Esophagus muscularis mucosa (tissue), 4 donors: Measurements from ENCODE around the gene ZRANB1. TPM values are rescaled to one million over a fixed set of nuclear protein-coding genes. Genes with fewer than 3 reads are reported as not detected.

ENCODE experiments used
- DNase-seq: peaks from one replicate; pipeline ENCODE4 v3.0.0-alpha.2; 2017; ENCODE audit errors: extremely low spot score
- H3K27ac ChIP-seq, 4 donors: fragments of 200-600 bp; sonication (generic); replicated peaks in 1 of 4; 1 replicate in 3 of 4; 2 replicates in 1 of 4; pipeline ENCODE4 v1.5.1; 2016 to 2019; ENCODE audit warnings: mild to moderate bottlenecking in 1 of 4
- H3K27me3 ChIP-seq, 4 donors: fragments of 200-600 bp; sonication (generic); one replicate each; pipeline versions ENCODE4 v1.5.1 to v1.6.0; 2016 to 2019
- H3K36me3 ChIP-seq, 4 donors: fragments of 200-600 bp; sonication (generic); one replicate each; pipeline ENCODE4 v1.5.1; 2016 to 2019
- H3K4me1 ChIP-seq, 4 donors: fragments of 200-600 bp; sonication (generic); one replicate each; pipeline ENCODE4 v1.5.1; 2016 to 2019
- H3K4me3 ChIP-seq, 4 donors: fragments of 200-600 bp; sonication (generic); 1 replicate in 2 of 4; 2 replicates in 2 of 4; pipeline ENCODE4 v1.5.1; 2016 to 2019; ENCODE audit warnings: mild to moderate bottlenecking in 4 of 4, moderate library complexity in 1 of 4
- H3K9me3 ChIP-seq, 4 donors: fragments of 200-600 bp; sonication (generic); 1 replicate in 3 of 4; 2 replicates in 1 of 4; pipeline ENCODE4 v1.5.1; 2016 to 2019
- EP300 ChIP-seq: sonication (generic); formaldehyde crosslinking; IDR thresholded peaks from one replicate; pipeline ENCODE4 v1.6.1; 2017; ENCODE audit warnings: antibody characterized with exemption
- POLR2A ChIP-seq: fragments of 450-650 bp; IDR thresholded peaks from one replicate; pipeline ENCODE4 v1.6.1; 2017; ENCODE audit warnings: antibody characterized with exemption, moderate library complexity, mild to moderate bottlenecking, low read depth
- POLR2AphosphoS5 ChIP-seq, 2 donors: sonication (generic); formaldehyde crosslinking; IDR thresholded peaks; one replicate each; pipeline ENCODE4 v1.6.1; 2017; ENCODE audit warnings: antibody characterized with exemption in 2 of 2
- WGBS: methylation state at CpG from one replicate; pipeline ENCODE4 v1.1.5; 2018; 5-methylcytosine and 5-hydroxymethylcytosine counted together
- intact Hi-C: fragments of 100-400 bp; cut with DNase I; formaldehyde crosslinking; loops from one replicate; pipeline ENCODE4 v1.15.1; 2023
- total RNA-seq, 4 donors: library from RNA; depleted of rRNA; stranded (reverse); fragments of >200 nt; gene quantifications; one replicate each; pipeline versions ENCODE4 v1.1.0 to v1.2.1, GENCODE V29; 2016
- TF ChIP-seq, protein P1 (sequence below), 3 experiments: fragments of 200-600 bp in 2 of 3; fragments of 450-650 bp in 1 of 3; sonication (generic) in 2 of 3; IDR thresholded peaks; one replicate each; pipeline ENCODE4 v1.5.1; 2017 to 2019; ENCODE audit warnings: antibody characterized with exemption in 3 of 3, mild to moderate bottlenecking in 2 of 3, moderate library complexity in 1 of 3

Gene ZRANB1
- total RNA-seq, 4 donors from 2014 or later, result 30.7 to 42.9 (median 34.8) TPM

DNA sequence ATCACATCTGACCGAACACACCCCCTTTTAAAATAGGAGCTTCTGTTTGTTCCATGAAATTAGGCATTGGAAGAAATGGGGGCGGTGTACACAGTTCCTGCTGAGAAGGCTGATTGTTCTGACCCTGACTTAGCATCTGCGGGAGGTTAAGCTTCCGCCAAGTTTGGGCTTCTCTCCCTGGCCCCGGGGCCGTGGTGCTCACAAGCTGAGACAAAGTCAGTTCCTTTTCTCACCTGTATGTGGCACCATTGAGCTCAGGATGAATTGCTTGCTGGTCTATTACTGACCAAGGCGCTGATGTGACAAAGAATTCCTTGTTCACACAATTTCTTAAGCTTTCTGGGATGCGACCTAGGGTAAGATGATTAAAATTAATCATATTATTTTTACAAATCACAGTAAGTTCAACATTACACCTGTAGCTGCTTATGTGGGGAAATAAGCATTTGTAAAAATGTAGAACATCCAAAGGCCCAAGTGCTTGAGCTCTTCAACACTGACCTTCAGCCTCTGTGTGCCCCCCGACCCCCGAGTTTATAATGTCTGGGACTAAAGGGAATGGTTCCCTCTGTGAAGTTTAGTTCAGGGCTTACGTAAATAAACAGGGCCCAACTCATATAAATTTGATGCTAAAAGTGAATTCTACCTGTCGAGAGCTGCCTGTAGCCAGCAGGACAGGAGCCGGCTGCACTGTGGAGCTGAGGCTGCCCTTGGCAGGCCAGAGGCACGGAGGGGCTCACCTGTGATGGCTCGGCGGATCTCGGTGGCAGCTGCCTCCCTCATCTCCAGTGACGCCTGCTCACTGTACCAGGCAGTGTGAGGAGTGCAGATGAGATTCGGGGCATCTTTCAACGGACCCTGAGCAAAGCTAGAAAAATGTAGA lies 50.8 kb downstream of the ZRANB1 start:
- Histone ChIP-seq H3K27me3 (no peaks in the 10 kb centered on the region), H3K4me3 (no peak overlapping the region), H3K4me1 (peaks cover 11 to 16% (median 14%) of the 10 kb centered on the region in 4 donors), H3K36me3 (peaks cover 63 to 96% (median 88%) of the 10 kb centered on the region in 4 donors), H3K27ac (peak overlapping the region in 2 of 4 donors; percentile 35 to 37), H3K9me3 (no peaks in the 10 kb centered on the region)
- intact Hi-C loops, result loop anchor here (5.0 to 10.0 kb wide), 2 partner anchors 70 to 152 kb away; no protein-coding TSS in a partner anchor
- peak; percentile 94 for DNase-seq
- WGBS, result 54% methylated on average over 19 of the region's 20 CpGs
- TF ChIP-seq, protein P1, sequence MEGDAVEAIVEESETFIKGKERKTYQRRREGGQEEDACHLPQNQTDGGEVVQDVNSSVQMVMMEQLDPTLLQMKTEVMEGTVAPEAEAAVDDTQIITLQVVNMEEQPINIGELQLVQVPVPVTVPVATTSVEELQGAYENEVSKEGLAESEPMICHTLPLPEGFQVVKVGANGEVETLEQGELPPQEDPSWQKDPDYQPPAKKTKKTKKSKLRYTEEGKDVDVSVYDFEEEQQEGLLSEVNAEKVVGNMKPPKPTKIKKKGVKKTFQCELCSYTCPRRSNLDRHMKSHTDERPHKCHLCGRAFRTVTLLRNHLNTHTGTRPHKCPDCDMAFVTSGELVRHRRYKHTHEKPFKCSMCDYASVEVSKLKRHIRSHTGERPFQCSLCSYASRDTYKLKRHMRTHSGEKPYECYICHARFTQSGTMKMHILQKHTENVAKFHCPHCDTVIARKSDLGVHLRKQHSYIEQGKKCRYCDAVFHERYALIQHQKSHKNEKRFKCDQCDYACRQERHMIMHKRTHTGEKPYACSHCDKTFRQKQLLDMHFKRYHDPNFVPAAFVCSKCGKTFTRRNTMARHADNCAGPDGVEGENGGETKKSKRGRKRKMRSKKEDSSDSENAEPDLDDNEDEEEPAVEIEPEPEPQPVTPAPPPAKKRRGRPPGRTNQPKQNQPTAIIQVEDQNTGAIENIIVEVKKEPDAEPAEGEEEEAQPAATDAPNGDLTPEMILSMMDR (IDR thresholded peaks at IDR 0.05), result peak; percentile 80 to 85 (median 84)
- TF ChIP-seq EP300 (no peak), POLR2A (no peak), POLR2AphosphoS5 (IDR thresholded peaks at IDR 0.05) (peak; percentile 62 to 72)

DNA sequence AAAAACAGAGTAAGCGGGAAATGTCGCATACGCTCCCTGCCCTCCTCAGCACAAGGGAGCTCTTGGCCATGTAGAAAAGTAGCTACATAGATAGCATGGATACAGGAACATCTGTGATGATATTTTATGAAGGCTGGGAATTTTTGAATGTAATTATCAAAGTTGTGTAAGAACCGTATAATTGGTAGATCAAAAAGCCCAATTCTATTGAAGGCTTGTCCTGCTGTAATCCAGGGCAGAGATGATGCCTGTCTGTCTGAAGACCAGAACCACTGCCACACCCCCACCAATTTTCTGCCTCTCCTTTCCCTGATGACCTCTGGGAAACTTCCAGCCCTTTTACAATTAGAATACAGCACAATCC lies 51.4 kb downstream of the ZRANB1 start:
- DNase-seq, result no peak
- Histone ChIP-seq H3K36me3 (peaks cover 65 to 96% (median 88%) of the 10 kb centered on the region in 4 donors), H3K27me3 (no peaks in the 10 kb centered on the region), H3K27ac (peak overlapping the region in 2 of 4 donors; percentile 19 to 37), H3K4me1 (peaks cover 13 to 21% (median 15%) of the 10 kb centered on the region in 4 donors), H3K4me3 (no peak overlapping the region), H3K9me3 (no peaks in the 10 kb centered on the region)
- intact Hi-C loops, result loop anchor here (5.0 to 10.0 kb wide), 2 partner anchors 69 to 151 kb away; no protein-coding TSS in a partner anchor
- WGBS, result 85% methylated on average over 4 of the region's 4 CpGs
- no peak for TF ChIP-seq POLR2AphosphoS5 (IDR thresholded peaks at IDR 0.05)
- TF ChIP-seq, protein P1 (IDR thresholded peaks at IDR 0.05), result no peak
- no peak for TF ChIP-seq POLR2A
- no peak for TF ChIP-seq EP300

DNA sequence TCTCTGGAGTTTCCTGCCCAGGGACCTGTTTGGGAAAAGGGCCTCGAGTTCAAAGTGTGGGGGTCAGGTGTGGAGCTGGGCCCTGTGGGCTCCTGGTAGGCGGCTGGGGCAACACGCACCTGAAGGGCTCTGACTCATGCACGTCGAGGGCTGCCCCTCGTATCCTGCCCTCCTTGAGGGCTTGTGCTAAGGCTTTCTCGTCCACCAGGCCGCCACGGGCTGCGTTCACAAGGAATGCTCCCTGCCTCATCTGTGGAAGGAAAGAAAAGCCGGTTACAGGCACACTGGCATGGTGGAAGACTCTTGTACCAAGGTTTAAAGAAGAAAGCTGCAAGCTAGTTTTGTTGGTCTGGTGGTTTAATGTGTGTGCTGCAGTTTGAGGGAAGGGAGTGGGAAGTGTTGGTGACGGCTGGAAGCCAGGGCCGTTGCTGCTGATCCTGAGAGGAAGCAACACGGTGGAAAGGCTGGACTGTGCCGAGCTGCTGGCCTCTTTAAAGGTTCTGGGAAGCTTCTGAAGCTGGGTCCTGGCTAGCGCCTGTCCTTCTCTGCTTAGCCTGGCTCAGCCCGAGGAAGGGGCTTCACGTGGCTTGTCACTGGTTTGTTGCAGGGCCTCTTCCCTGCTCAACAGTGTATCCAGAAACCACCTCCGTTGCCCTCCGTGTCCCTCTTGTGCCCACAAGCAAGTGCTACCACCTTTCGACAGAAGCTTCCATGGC lies 52.0 kb downstream of the ZRANB1 start:
- Histone ChIP-seq H3K27me3 (no peaks in the 10 kb centered on the region), H3K4me3 (no peak overlapping the region), H3K4me1 (peaks cover 18 to 26% (median 20%) of the 10 kb centered on the region in 4 donors), H3K36me3 (peaks cover 65 to 98% (median 89%) of the 10 kb centered on the region in 4 donors), H3K27ac (no peak overlapping the region), H3K9me3 (no peaks in the 10 kb centered on the region)
- intact Hi-C loops, result loop anchor here (5.0 to 10.0 kb wide), 2 partner anchors 68 to 151 kb away; no protein-coding TSS in a partner anchor
- 92% methylated on average over 19 of the region's 21 CpGs for WGBS
- TF ChIP-seq, protein P1 (IDR thresholded peaks at IDR 0.05), result no peak
- no peak for TF ChIP-seq POLR2AphosphoS5 (IDR thresholded peaks at IDR 0.05)
- no peak for TF ChIP-seq POLR2A
- TF ChIP-seq EP300, result no peak
- peak; percentile 77 for DNase-seq

DNA sequence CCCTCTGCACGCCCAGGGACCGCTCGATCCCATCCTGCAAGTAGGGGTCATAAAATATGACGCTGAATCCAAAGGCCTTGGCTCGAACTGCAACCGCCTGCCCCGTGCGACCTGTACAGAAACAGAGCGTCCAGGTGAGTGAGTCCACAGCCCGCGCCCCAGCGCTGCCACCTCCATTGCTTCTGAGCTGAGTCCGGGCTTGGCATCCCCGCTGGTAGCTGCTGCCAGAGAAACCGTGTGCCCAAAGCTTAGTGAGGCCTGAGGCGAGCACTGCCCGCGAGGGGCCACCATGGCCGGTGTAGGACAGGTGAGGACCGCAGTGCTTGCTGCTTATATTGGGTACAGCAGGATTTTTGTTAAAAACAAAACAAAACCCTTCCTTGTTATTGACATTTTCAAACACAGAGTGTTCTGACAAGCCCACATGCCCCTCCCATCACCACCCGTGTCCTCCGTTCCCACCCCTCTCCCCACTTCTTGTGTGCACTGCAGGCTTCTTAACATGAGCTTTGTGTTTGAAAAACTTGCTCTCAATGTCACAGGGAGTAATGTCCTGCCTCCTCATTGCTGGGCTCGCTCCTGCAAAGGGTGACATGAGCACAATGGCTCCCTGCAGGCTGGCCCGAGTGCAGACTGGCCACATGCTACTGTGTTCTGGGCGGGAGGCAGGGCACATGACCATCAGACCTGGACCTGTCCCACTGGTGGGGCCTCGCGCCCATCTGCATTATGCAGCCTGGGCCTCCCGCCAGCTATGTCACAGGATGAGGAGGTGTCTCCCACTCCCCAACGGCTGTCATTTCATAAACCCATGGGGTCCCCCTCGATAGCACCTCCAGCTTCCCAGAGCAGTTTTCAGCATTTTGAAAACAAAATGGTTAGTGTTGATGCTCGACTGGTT lies 52.9 kb downstream of the ZRANB1 start:
- DNase-seq, result peak; percentile 87
- TF ChIP-seq POLR2AphosphoS5 (IDR thresholded peaks at IDR 0.05), result peak in 1 of 2 donors; percentile 14
- TF ChIP-seq, protein P1 (IDR thresholded peaks at IDR 0.05), result no peak
- H3K4me3 ChIP-seq, result no peak overlapping the region
- no peaks in the 10 kb centered on the region for H3K27me3 ChIP-seq
- H3K27ac ChIP-seq, result no peak overlapping the region
- WGBS, result 77% methylated on average over 15 of the region's 31 CpGs
- intact Hi-C loops, result loop anchor here (5.0 to 10.0 kb wide), 3 partner anchors 67 to 167 kb away; partner anchors contain the start of gene CTBP2
- H3K36me3 ChIP-seq, result peaks cover 64 to 98% (median 85%) of the 10 kb centered on the region in 4 donors
- peaks cover 25 to 32% (median 27%) of the 10 kb centered on the region in 4 donors for H3K4me1 ChIP-seq
- H3K9me3 ChIP-seq, result no peaks in the 10 kb centered on the region
